Stimulated activated CD4-positive, alpha-beta T cell treated with anti-CD3 and anti-CD28 coated beads, Interleukin-4, amount 100 ng/mL, for 1 hour (primary cell): ENCODE data around the gene ABCG1.

Experiments used
- DNase-seq: peaks from one replicate; pipeline ENCODE4 v3.0.0-alpha.2; 2020

Gene ABCG1

GRCh38 chr21:42216726-42217572, 2.0 kb upstream of the ABCG1 start:
- no peak for DNase-seq

GRCh38 chr21:42219606-42220137, 732 bp downstream of the ABCG1 start:
- DNase-seq = peak; percentile 16

- DNase-seq = peak; percentile 31
These were observed 1.3 kb downstream of the ABCG1 start for GRCh38 chr21:42220138-42220701.

GRCh38 chr21:42221581-42222345, 2.8 kb downstream of the ABCG1 start:
- DNase-seq = no peak

- no peak for DNase-seq
These were observed 3.4 kb downstream of the ABCG1 start for GRCh38 chr21:42222386-42222785.

GRCh38 chr21:42222821-42223390, 4.0 kb downstream of the ABCG1 start:
- DNase-seq = no peak

- DNase-seq = no peak
These were observed 5.1 kb downstream of the ABCG1 start for GRCh38 chr21:42223826-42224575.

- DNase-seq = no peak
These were observed 6.1 kb downstream of the ABCG1 start for GRCh38 chr21:42225042-42225441.

- no peak for DNase-seq
These were observed 6.7 kb downstream of the ABCG1 start for GRCh38 chr21:42225571-42226155.

- DNase-seq = no peak
These were observed 7.7 kb downstream of the ABCG1 start for GRCh38 chr21:42226626-42227025.

GRCh38 chr21:42227909-42228708, 9.2 kb downstream of the ABCG1 start:
- peak; percentile 85 for DNase-seq

GRCh38 chr21:42228709-42229220, 9.8 kb downstream of the ABCG1 start:
- DNase-seq = no peak

- DNase-seq = no peak
These were observed 10.7 kb downstream of the ABCG1 start for GRCh38 chr21:42229676-42230075.

GRCh38 chr21:42230178-42230577, 11.2 kb downstream of the ABCG1 start:
- DNase-seq = no peak

GRCh38 chr21:42230636-42231035, 11.7 kb downstream of the ABCG1 start:
- no peak for DNase-seq

GRCh38 chr21:42231756-42232155, 12.8 kb downstream of the ABCG1 start:
- DNase-seq = no peak

GRCh38 chr21:42232176-42232825, 13.4 kb downstream of the ABCG1 start:
- no peak for DNase-seq

GRCh38 chr21:42233067-42233961, 14.4 kb downstream of the ABCG1 start:
- DNase-seq = peak; percentile 73

GRCh38 chr21:42234041-42234440, 15.1 kb downstream of the ABCG1 start:
- DNase-seq = no peak
